Motor neuron (in vitro differentiated cells): ENCODE results near the gene BRWD1. TPM values are rescaled to one million over a fixed set of nuclear protein-coding genes. Genes with fewer than 3 reads are reported as not detected.
A peak's percentile ranks its signal among the peaks of the same experiment; 100 is the strongest.
"Not testable (repeated sequence)": the region's sequence is repeated elsewhere in the genome, so short reads cannot be mapped to it uniquely, and the experiment has no call there.

Source experiments
- ATAC-seq, 8 experiments: fragments of 200-7000 bp; cut with Tn5 transposase; replicated peaks in 6 of 8; 2 replicates each; pipeline ENCODE4 v1.8.0; 2021; ENCODE audit warnings: mild to moderate bottlenecking in 8 of 8, moderate library complexity in 8 of 8
- H3K27ac ChIP-seq, 2 donors: fragments of 250-450 bp; sonication (Bioruptor Pico); 2 replicates each; pipeline ENCODE4 v1.9.0; 2021; ENCODE audit warnings: antibody characterized with exemption in 2 of 2, mild to moderate bottlenecking in 2 of 2, moderate library complexity in 1 of 2
- H3K4me1 ChIP-seq, 2 donors: fragments of 250-450 bp; sonication (Bioruptor Pico); replicated peaks in 1 of 2; 2 replicates each; pipeline ENCODE4 v1.6.1; 2021; ENCODE audit warnings: antibody characterized with exemption in 2 of 2, mild to moderate bottlenecking in 2 of 2, moderate library complexity in 1 of 2
- H3K4me3 ChIP-seq, 5 donors: fragments of 250-450 bp; sonication (Bioruptor Pico); 2 replicates each; pipeline ENCODE4 v1.9.0; 2021; ENCODE audit warnings: antibody characterized with exemption in 5 of 5, mild to moderate bottlenecking in 5 of 5, moderate library complexity in 4 of 5
- WGBS, 10 experiments: fragments of 450-650 bp; shearing (Covaris generic); methylation state at CpG; one replicate each; pipeline ENCODE4 v1.0.0; 2022; 5-methylcytosine and 5-hydroxymethylcytosine counted together
- in situ Hi-C, 9 experiments: fragments of 400-800 bp; cut with MboI; loops; one replicate each; pipeline ENCODE4 v1.15.0; 2021; ENCODE audit warnings: low sequenced_read_pairs in 9 of 9, low pct_unique_long_range_greater_than_20kb in 2 of 9; ENCODE audit not compliant: unreplicated experiment in 9 of 9
- total RNA-seq, 8 experiments: library from RNA; unstranded; fragments of 300-600 nt; gene quantifications; 2 replicates each; pipeline versions ENCODE4 v1.2.3 to v1.2.4, GENCODE V29; 2022

Gene BRWD1
- total RNA-seq, 8 experiments from 2014 or later, result 32.5 to 92.8 (median 71.6) TPM

- no peak for ATAC-seq
- in situ Hi-C loops, result loop anchor here (25.0 kb wide), 2 partner anchors 406 to 631 kb away; no protein-coding TSS in a partner anchor
- H3K27ac ChIP-seq, result no peak overlapping the region
- 70 to 100% (median 92%) methylated on average over 1 to 3 of the region's 3 CpGs; no CpG with 5 or more reads in 3 of the 10 experiments for WGBS, 10 experiments
- no peak overlapping the region for H3K4me3 ChIP-seq
- peaks cover 0 to 3% of the 10 kb centered on the region in 2 donors for H3K4me1 ChIP-seq
Observed at GRCh38 chr21:39142972-39143371, 170.5 kb downstream of the BRWD1 start.

- 20 to 67% (median 58%) methylated on average over 1 to 3 of the region's 3 CpGs; no CpG with 5 or more reads in 2 of the 10 experiments for WGBS, 10 experiments
- H3K27ac ChIP-seq, result no peak overlapping the region
- in situ Hi-C loops, result loop anchor here (25.0 kb wide), 2 partner anchors 404 to 629 kb away; no protein-coding TSS in a partner anchor
- H3K4me3 ChIP-seq, result no peak overlapping the region
- peaks cover 0 to 3% of the 10 kb centered on the region in 2 donors for H3K4me1 ChIP-seq
- ATAC-seq, result peak in 7 of 8 experiments; percentile 27 to 78 (median 51)
Observed at GRCh38 chr21:39141502-39141901, 171.9 kb downstream of the BRWD1 start.

- WGBS, 10 experiments, result 27 to 87% (median 70%) methylated on average over 3 to 10 of the region's 14 CpGs; no CpG with 5 or more reads in 2 of the 10 experiments
- ATAC-seq, result peak in 3 of 8 experiments; percentile 14 to 38 (median 21)
- no peak overlapping the region for H3K4me3 ChIP-seq
- H3K27ac ChIP-seq, result no peak overlapping the region
- in situ Hi-C loops, result loop anchor here (10.0 to 25.0 kb wide), 3 partner anchors 400 to 625 kb away; no protein-coding TSS in a partner anchor
- H3K4me1 ChIP-seq, result peaks cover 0 to 3% of the 10 kb centered on the region in 2 donors
Observed at GRCh38 chr21:39137248-39138178, 175.9 kb downstream of the BRWD1 start.

- no peak overlapping the region for H3K27ac ChIP-seq
- H3K4me1 ChIP-seq, result peaks cover 0 to 3% of the 10 kb centered on the region in 2 donors
- 70 to 100% (median 85%) methylated on average over 1 to 3 of the region's 5 CpGs; no CpG with 5 or more reads in 4 of the 10 experiments for WGBS, 10 experiments
- ATAC-seq, result peak in 1 of 8 experiments; percentile 49
- in situ Hi-C loops, result loop anchor here (10.0 to 25.0 kb wide), 3 partner anchors 399 to 624 kb away; no protein-coding TSS in a partner anchor
- no peak overlapping the region for H3K4me3 ChIP-seq
Observed at GRCh38 chr21:39136711-39137110, 176.7 kb downstream of the BRWD1 start.

- in situ Hi-C loops, result loop anchor here (10.0 to 25.0 kb wide), 3 partner anchors 399 to 624 kb away; no protein-coding TSS in a partner anchor
- WGBS, 10 experiments, result 86 to 100% (median 96%) methylated on average over 1 to 5 of the region's 8 CpGs; no CpG with 5 or more reads in 5 of the 10 experiments
- not testable (repeated sequence) for H3K27ac ChIP-seq, H3K4me1 ChIP-seq, H3K4me3 ChIP-seq
- ATAC-seq, result peak in 3 of 8 experiments; percentile 10 to 54 (median 34)
Observed at GRCh38 chr21:39136138-39136537, 177.3 kb downstream of the BRWD1 start.

GRCh38 chr21:39134288-39134810 lies 179.1 kb downstream of the BRWD1 start:
- Histone ChIP-seq H3K4me3 (no peak overlapping the region), H3K27ac (no peak overlapping the region), H3K4me1 (no peaks in the 10 kb centered on the region)
- ATAC-seq, result no peak
- WGBS, 10 experiments, result 84 to 100% (median 97%) methylated on average over 1 to 15 of the region's 15 CpGs; no CpG with 5 or more reads in 1 of the 10 experiments
- in situ Hi-C loops, result loop anchor here (10.0 to 25.0 kb wide), 3 partner anchors 397 to 622 kb away; no protein-coding TSS in a partner anchor

Other genes starting within 250 kb of the BRWD1 start
- gene PSMG1, start 130.2 kb downstream of the BRWD1 start, total RNA-seq, result 10 to 100 TPM; 27.4 to 87.5 (median 55.3) TPM
- gene HMGN1, start 35.5 kb upstream of the BRWD1 start, total RNA-seq, result 100 to 1,000 TPM; 194 to 280 (median 239) TPM
- 1 to 10 TPM; 1.6 to 9.7 (median 3.3) TPM for gene LCA5L, start 132.1 kb upstream of the BRWD1 start, total RNA-seq
- gene SH3BGR, start 138.3 kb upstream of the BRWD1 start, total RNA-seq, result 10 to 100 TPM in 2 of 8 experiments, 1 to 10 TPM in 6; 2.3 to 33.8 (median 7.3) TPM